H1 (cell line): Measurements from ENCODE around the gene AIF1L. TPM values are rescaled to one million over a fixed set of nuclear protein-coding genes. Genes with fewer than 3 reads are reported as not detected.

Source experiments
- CTCF ChIA-PET: fragments of 300-600 bp; sonication (Branson Sonifier 250); formaldehyde crosslinking; loops from one replicate; lab custom pipeline; 2021; ENCODE audit not compliant: partially characterized antibody; lab: Charles Lee
- POLR2A ChIA-PET: fragments of 300-600 bp; sonication (Branson Sonifier 250); formaldehyde crosslinking; loops from one replicate; lab custom pipeline; 2021; ENCODE audit warnings: inconsistent platforms; ENCODE audit not compliant: partially characterized antibody; lab: Charles Lee
- DNase-seq, 2 experiments: peaks; one replicate each; pipeline versions ENCODE4 v3.0.0 to v3.0.0-alpha.2; 2010 to 2022; ENCODE audit warnings: low spot score in 2 of 2, low read depth in 1 of 2, mixed read lengths in 1 of 2
- FAIRE-seq: peaks from 2 replicates; lab custom pipeline; 2011; peaks lifted over from hg19 to GRCh38; lab: Jason Lieb, UNC
- H2AFZ ChIP-seq: 2 replicates; pipeline ENCODE4 v1.8.1; 2012; ENCODE audit warnings: low read length, inconsistent platforms
- H2AK5ac ChIP-seq: 2 replicates; pipeline ENCODE4 v1.6.1; 2013; ENCODE audit warnings: low read depth, low read length
- H2BK120ac ChIP-seq: replicated peaks from 2 replicates; pipeline ENCODE3; 2013; ENCODE audit warnings: low read depth, low read length, inconsistent platforms
- H2BK12ac ChIP-seq: 2 replicates; pipeline ENCODE4 v1.6.1; 2013; ENCODE audit warnings: low read depth, low read length
- H2BK15ac ChIP-seq: 2 replicates; pipeline ENCODE4 v1.6.1; 2013; ENCODE audit warnings: low read length
- H2BK20ac ChIP-seq: 2 replicates; pipeline ENCODE4 v1.6.1; 2013; ENCODE audit warnings: low read length
- H2BK5ac ChIP-seq: 2 replicates; pipeline ENCODE4 v1.6.1; 2013; ENCODE audit warnings: low read depth, low read length
- H3K14ac ChIP-seq: 2 replicates; pipeline ENCODE4 v1.6.1; 2013; ENCODE audit warnings: inconsistent platforms; ENCODE audit not compliant: insufficient read length
- H3K18ac ChIP-seq: 2 replicates; pipeline ENCODE4 v1.6.1; 2013; ENCODE audit warnings: low read length; ENCODE audit errors: extremely low read depth
- H3K23ac ChIP-seq: 2 replicates; pipeline ENCODE4 v1.6.1; 2013; ENCODE audit warnings: inconsistent platforms; ENCODE audit not compliant: insufficient read length
- H3K23me2 ChIP-seq: 2 replicates; pipeline ENCODE4 v1.6.1; 2013; ENCODE audit warnings: low read depth, low read length
- H3K27ac ChIP-seq: 2 replicates; pipeline ENCODE4 v1.6.1; 2011; ENCODE audit warnings: low read depth, low read length, inconsistent platforms
- H3K27me3 ChIP-seq, 4 experiments: replicated peaks in 1 of 4; 1 replicate in 1 of 4; 2 replicates in 3 of 4; pipeline versions ENCODE4 v1.6.1 to v1.8.1; 2011 to 2013; ENCODE audit warnings: low read length in 3 of 4, mild to moderate bottlenecking in 3 of 4, inconsistent platforms in 2 of 4, mixed read lengths in 2 of 4, moderate library complexity in 1 of 4; ENCODE audit not compliant: control insufficient read depth in 3 of 4, insufficient read depth in 3 of 4; ENCODE audit errors: extremely low read depth in 1 of 4
- H3K36me3 ChIP-seq, 4 experiments: 2 replicates each; pipeline versions ENCODE4 v1.6.1 to v1.8.1; 2011 to 2013; ENCODE audit warnings: mild to moderate bottlenecking in 4 of 4, low read length in 3 of 4, moderate library complexity in 2 of 4, control low read depth in 1 of 4, inconsistent platforms in 1 of 4; ENCODE audit not compliant: insufficient read depth in 4 of 4, control insufficient read depth in 2 of 4
- H3K4ac ChIP-seq: replicated peaks from 2 replicates; pipeline ENCODE3; 2013; ENCODE audit warnings: low read length, low read depth, mixed read lengths, inconsistent platforms; ENCODE audit not compliant: insufficient read length
- H3K4me1 ChIP-seq, 4 experiments: replicated peaks in 1 of 4; 1 replicate in 1 of 4; 2 replicates in 3 of 4; pipeline versions ENCODE4 v1.6.1 to v1.8.1; 2011 to 2013; ENCODE audit warnings: low read length in 3 of 4, inconsistent platforms in 2 of 4, mixed read lengths in 1 of 4; ENCODE audit not compliant: insufficient read depth in 4 of 4, control insufficient read depth in 3 of 4
- H3K4me2 ChIP-seq, 2 experiments: 2 replicates each; pipeline versions ENCODE4 v1.6.1 to v1.8.1; 2011 to 2013; ENCODE audit warnings: low read depth in 2 of 2, low read length in 2 of 2, control low read depth in 1 of 2, inconsistent platforms in 1 of 2, mild to moderate bottlenecking in 1 of 2; ENCODE audit not compliant: insufficient read depth in 1 of 2
- H3K4me3 ChIP-seq, 4 experiments: fragments of 200-600, 300-600 bp in 1 of 4; sonication (generic), shearing (Covaris generic), sonication (Bioruptor Twin) in 1 of 4; 2 replicates each; pipeline versions ENCODE4 v1.5.1 to v1.8.1; 2011 to 2016; ENCODE audit warnings: low read length in 4 of 4, low read depth in 3 of 4, control low read depth in 2 of 4, inconsistent platforms in 2 of 4, mild to moderate bottlenecking in 2 of 4, mixed read lengths in 1 of 4, moderate library complexity in 1 of 4; ENCODE audit not compliant: insufficient read depth in 2 of 4; ENCODE audit errors: extremely low read depth in 1 of 4
- H3K56ac ChIP-seq: replicated peaks from 2 replicates; pipeline ENCODE3; 2013; ENCODE audit warnings: low read depth, mild to moderate bottlenecking, mixed read lengths, low read length, inconsistent platforms; ENCODE audit not compliant: insufficient read length
- H3K79me1 ChIP-seq: 2 replicates; pipeline ENCODE4 v1.6.1; 2013; ENCODE audit warnings: low read depth, low read length, control low read depth
- H3K79me2 ChIP-seq, 2 experiments: 2 replicates each; pipeline versions ENCODE4 v1.6.1 to v1.8.1; 2012 to 2013; ENCODE audit warnings: low read length in 2 of 2, mild to moderate bottlenecking in 2 of 2, inconsistent platforms in 1 of 2; ENCODE audit not compliant: insufficient read depth in 2 of 2, control insufficient read depth in 1 of 2
- H3K9ac ChIP-seq, 4 experiments: replicated peaks in 1 of 4; 1 replicate in 1 of 4; 2 replicates in 3 of 4; pipeline versions ENCODE4 v1.6.1 to v1.8.1; 2011 to 2013; ENCODE audit warnings: low read depth in 3 of 4, low read length in 3 of 4, control low read depth in 2 of 4, mild to moderate bottlenecking in 2 of 4, moderate library complexity in 2 of 4, inconsistent platforms in 1 of 4; ENCODE audit errors: extremely low read depth in 1 of 4
- H3K9me3 ChIP-seq, 2 experiments: 2 replicates each; pipeline versions ENCODE4 v1.6.1 to v1.8.1; 2012 to 2013; ENCODE audit warnings: mild to moderate bottlenecking in 2 of 2, moderate library complexity in 2 of 2, control low read depth in 1 of 2, inconsistent platforms in 1 of 2, low read depth in 1 of 2, low read length in 1 of 2, mixed read lengths in 1 of 2; ENCODE audit not compliant: insufficient read depth in 2 of 2
- H4K20me1 ChIP-seq, 2 experiments: replicated peaks in 1 of 2; 2 replicates each; pipeline versions ENCODE3 to v1.8.1; 2011 to 2013; ENCODE audit warnings: inconsistent platforms in 2 of 2, low read length in 2 of 2, mild to moderate bottlenecking in 1 of 2; ENCODE audit not compliant: insufficient read depth in 2 of 2, control insufficient read depth in 1 of 2
- H4K5ac ChIP-seq: 2 replicates; pipeline ENCODE4 v1.6.1; 2013; ENCODE audit warnings: low read length, low read depth, mixed read lengths, inconsistent platforms; ENCODE audit not compliant: insufficient read length
- H4K8ac ChIP-seq: 2 replicates; pipeline ENCODE4 v1.8.0; 2013; ENCODE audit warnings: mild to moderate bottlenecking, moderate library complexity, low read length, inconsistent platforms; ENCODE audit not compliant: insufficient read depth; ENCODE audit errors: extremely low read depth
- H4K91ac ChIP-seq: replicated peaks from 2 replicates; pipeline ENCODE3; 2013; ENCODE audit warnings: low read length, mixed read lengths, inconsistent platforms; ENCODE audit not compliant: insufficient read length
- BRCA1 ChIP-seq: IDR thresholded peaks from 2 replicates; pipeline ENCODE4 v1.6.1; 2012; ENCODE audit warnings: low read depth, low read length, improper control_type of control experiment
- POU5F1 ChIP-seq: IDR thresholded peaks from 2 replicates; pipeline ENCODE4 v1.6.1; 2011; ENCODE audit warnings: low read depth, mild to moderate bottlenecking, low read length, moderate library complexity
- RNF2 ChIP-seq: fragments of 200-900, 300-1000 bp; sonication (generic); IDR thresholded peaks from 2 replicates; pipeline ENCODE4 v1.7.1; 2016; ENCODE audit warnings: borderline replicate concordance, low read depth, mild to moderate bottlenecking, antibody characterized with exemption, low read length; ENCODE audit not compliant: poor library complexity, severe bottlenecking; ENCODE audit errors: missing control alignments
- SIN3A ChIP-seq, 2 experiments: IDR thresholded peaks in 1 of 2; conservative IDR thresholded peaks in 1 of 2; 2 replicates each; pipeline ENCODE4 v1.6.1; 2011 to 2012; ENCODE audit warnings: low read length in 2 of 2, improper control_type of control experiment in 1 of 2, low read depth in 1 of 2, mild to moderate bottlenecking in 1 of 2
- USF2 ChIP-seq: IDR thresholded peaks from 2 replicates; pipeline ENCODE4 v1.6.1; 2011; ENCODE audit warnings: low read length, improper control_type of control experiment
- WGBS, 2 experiments: shearing (Covaris generic) in 1 of 2; methylation state at CpG; one replicate each; pipeline versions ENCODE4 v1.1.6 to v1.1.7; 2013 to 2015; ENCODE audit warnings: low lambda C conversion rate in 2 of 2, mixed read lengths in 2 of 2, inconsistent platforms in 1 of 2, low coverage in 1 of 2, missing lambda C conversion rate in 1 of 2; ENCODE audit not compliant: insufficient replicate concordance in 2 of 2, insufficient coverage in 1 of 2, insufficient read length in 1 of 2; ENCODE audit errors: extremely low coverage in 1 of 2, missing lambda C conversion rate in 1 of 2; 5-methylcytosine and 5-hydroxymethylcytosine counted together
- polyA plus RNA-seq, 7 experiments: library from polyadenylated mRNA; depleted of rRNA in 3 of 7; stranded (reverse) in 5 of 7; unstranded in 2 of 7; fragments of >200 nt in 5 of 7; fragments of 200-250 nt in 2 of 7; gene quantifications; 1 replicate in 5 of 7; 2 replicates in 1 of 7; 4 replicates in 1 of 7; pipeline versions ENCODE4 v1.2.1 to v1.2.3, GENCODE V29; 2011 to 2013; ENCODE audit warnings: missing spikeins in 2 of 7, mixed read lengths in 2 of 7
- total RNA-seq: library from RNA; stranded (reverse); fragmentation: NEBNext Ultra II Directional; extraction: Animal tissue kit (Norgen Biotek cat#: 25700); gene quantifications from 2 replicates; pipeline ENCODE4 v1.2.1, GENCODE V29; 2021

AIF1L gene
- total and polyA plus RNA-seq, 2 of the 8 experiments (the other 6 are each of a cell fraction or from before 2014, with no cell fraction given), result 70.7 to 149 TPM

GRCh38 chr9:131051592-131052517, 44.5 kb upstream of the AIF1L start:
- Histone ChIP-seq H4K91ac (no peak overlapping the region), H2AFZ (no peak overlapping the region), H3K79me1 (no peaks in the 10 kb centered on the region), H4K8ac (no peak overlapping the region; the same call in 1 of the 2 replicates), H3K23me2 (no peaks in the 10 kb centered on the region), H4K5ac (no peak overlapping the region), H3K14ac (no peak overlapping the region), H3K56ac (no peak overlapping the region), H3K36me3 (no peaks in the 10 kb centered on the region), H3K9ac (no peak overlapping the region), H3K79me2 (no peaks in the 10 kb centered on the region), H3K9me3 (no peaks in the 10 kb centered on the region; a peak in 1 of 4 replicates), H2AK5ac (no peak overlapping the region), H3K4me2 (no peak overlapping the region), H3K23ac (no peak overlapping the region), H2BK5ac (no peak overlapping the region)
- POLR2A ChIA-PET, result no interaction called here
- WGBS, 2 experiments, result 89% methylated on average over 24 of the region's 25 CpGs; no CpG with 5 or more reads in 1 of the 2 experiments
- CTCF ChIA-PET, result interaction anchor here (0.6 to 6.6 kb wide), 16 partner anchors 9 to 181 kb away, joined by 3 to 156 read pairs (median 4); partner anchors contain the start of gene LAMC3
- FAIRE-seq, result no peak
- TF ChIP-seq SIN3A (conservative IDR thresholded peaks at IDR 0.05 in 1 of 2, IDR thresholded peaks at IDR 0.05 in 1 of 2; ENCODE audit: low read depth in 1 of 2, low read length in 2 of 2) (no peak), USF2 (no peak), BRCA1 (no peak), POU5F1 (no peak), RNF2 (no peak)
- TF ChIP-seq, all 59 proteins: peak for 0
- H2BK15ac ChIP-seq, result no peak overlapping the region
- no peaks in the 10 kb centered on the region for H3K27me3 ChIP-seq
- no peaks in the 10 kb centered on the region for H3K4me1 ChIP-seq
- H3K4ac ChIP-seq, result no peak overlapping the region
- H4K20me1 ChIP-seq, result peaks cover 0 to under 1% of the 10 kb centered on the region in 2 experiments
- no peak overlapping the region for H2BK20ac ChIP-seq
- no peak overlapping the region for H3K4me3 ChIP-seq
- no peak overlapping the region for H2BK12ac ChIP-seq
- no peak overlapping the region for H2BK120ac ChIP-seq
- H3K18ac ChIP-seq, result no peak overlapping the region
- DNase-seq, result no peak
- no peak overlapping the region for H3K27ac ChIP-seq
